MM.1S (cell line): Measurements from ENCODE around the gene GTPBP6.

Source experiments
- DNase-seq: peaks from one replicate; pipeline ENCODE4 v3.0.0-alpha.2; 2015
- H2AFZ ChIP-seq: fragments of 300-600 bp; sonication (generic); 2 replicates; pipeline ENCODE4 v1.6.0; 2016; ENCODE audit warnings: antibody characterized with exemption, low read length
- H3F3A ChIP-seq: fragments of 300-600 bp; sonication (generic); 2 replicates; pipeline ENCODE4 v1.6.1; 2016; ENCODE audit warnings: mild to moderate bottlenecking, antibody characterized with exemption, low read length, moderate library complexity, mixed read lengths; ENCODE audit not compliant: insufficient read depth
- H3K27ac ChIP-seq: fragments of 300-600 bp; sonication (generic); 2 replicates; pipeline ENCODE4 v1.5.1; 2016; ENCODE audit warnings: mild to moderate bottlenecking, low read length
- H3K27me3 ChIP-seq: fragments of 300-600 bp; sonication (generic); replicated peaks from 2 replicates; pipeline ENCODE4 v1.6.0; 2016; ENCODE audit warnings: low read length; ENCODE audit not compliant: insufficient read depth
- H3K36me3 ChIP-seq: fragments of 300-600 bp; sonication (generic); replicated peaks from 2 replicates; pipeline ENCODE4 v1.6.1; 2016; ENCODE audit warnings: mild to moderate bottlenecking, low read length, mixed read lengths; ENCODE audit not compliant: insufficient read depth
- H3K4me1 ChIP-seq: fragments of 300-600 bp; sonication (generic); 2 replicates; pipeline ENCODE4 v1.6.1; 2016; ENCODE audit warnings: low read length, mixed read lengths
- H3K4me2 ChIP-seq: fragments of 300-600 bp; sonication (generic); 2 replicates; pipeline ENCODE4 v1.6.0; 2016; ENCODE audit warnings: low read depth, low read length
- H3K4me3 ChIP-seq: fragments of 300-600 bp; sonication (generic); 2 replicates; pipeline ENCODE4 v1.5.1; 2016; ENCODE audit warnings: low read length, mixed read lengths
- H3K79me2 ChIP-seq: fragments of 300-600 bp; sonication (generic); 2 replicates; pipeline ENCODE4 v1.6.1; 2016; ENCODE audit warnings: mixed run types, low read length, mixed read lengths
- H3K9ac ChIP-seq: fragments of 300-600 bp; sonication (generic); 2 replicates; pipeline ENCODE4 v1.6.1; 2016; ENCODE audit warnings: low read length, mixed read lengths
- H3K9me2 ChIP-seq: fragments of 300-600 bp; sonication (generic); replicated peaks from 2 replicates; pipeline ENCODE4 v1.6.1; 2016; ENCODE audit warnings: mild to moderate bottlenecking, low read length, mixed read lengths; ENCODE audit not compliant: insufficient read depth
- H3K9me3 ChIP-seq: fragments of 300-600 bp; sonication (generic); replicated peaks from 2 replicates; pipeline ENCODE4 v1.6.1; 2016; ENCODE audit warnings: mild to moderate bottlenecking, low read length, mixed read lengths; ENCODE audit not compliant: insufficient read depth
- H4K20me1 ChIP-seq: fragments of 300-600 bp; sonication (generic); 2 replicates; pipeline ENCODE4 v1.6.1; 2016; ENCODE audit warnings: mild to moderate bottlenecking, low read length, moderate library complexity, mixed read lengths; ENCODE audit not compliant: insufficient read depth
- CTCF ChIP-seq: fragments of 300-600 bp; sonication (generic); IDR thresholded peaks from 2 replicates; pipeline ENCODE4 v1.5.1; 2016; ENCODE audit warnings: antibody characterized with exemption, low read length, mixed read lengths
- EZH2 ChIP-seq: fragments of 300-600 bp; sonication (generic); optimal IDR thresholded peaks from 2 replicates; pipeline ENCODE3; 2017; ENCODE audit warnings: low read depth, mild to moderate bottlenecking, antibody characterized with exemption, low read length, mixed read lengths
- EZH2phosphoT487 ChIP-seq: fragments of 300-600 bp; sonication (generic); IDR thresholded peaks from 2 replicates; pipeline ENCODE4 v1.6.1; 2018; ENCODE audit warnings: antibody characterized with exemption, low read length

Gene GTPBP6

GRCh38 chrX:337331-337831 lies 18.8 kb upstream of the GTPBP6 start:
- no peaks in the 10 kb centered on the region for H3K79me2 ChIP-seq
- no peaks in the 10 kb centered on the region for H3K36me3 ChIP-seq
- no peaks in the 10 kb centered on the region for H3K27me3 ChIP-seq
- H3K27ac ChIP-seq: no peak overlapping the region
- H3K9ac ChIP-seq: no peak overlapping the region
- H3K4me3 ChIP-seq: no peak overlapping the region
- H3F3A ChIP-seq: no peaks in the 10 kb centered on the region
- no peak overlapping the region for H2AFZ ChIP-seq
- TF ChIP-seq CTCF: no peak
- TF ChIP-seq EZH2: no peak
- no peak for TF ChIP-seq EZH2phosphoT487
- DNase-seq: no peak
- H3K9me3 ChIP-seq: no peaks in the 10 kb centered on the region
- no peaks in the 10 kb centered on the region for H3K9me2 ChIP-seq
- H3K4me2 ChIP-seq: no peak overlapping the region
- no peaks in the 10 kb centered on the region for H4K20me1 ChIP-seq
- no peaks in the 10 kb centered on the region for H3K4me1 ChIP-seq

GRCh38 chrX:336227-336626 lies 17.6 kb upstream of the GTPBP6 start:
- Histone ChIP-seq H3K36me3 (no peaks in the 10 kb centered on the region), H3K27me3 (no peaks in the 10 kb centered on the region), H4K20me1 (no peaks in the 10 kb centered on the region), H2AFZ (no peak overlapping the region), H3K9me2 (no peaks in the 10 kb centered on the region), H3K27ac (no peak overlapping the region), H3K9me3 (no peaks in the 10 kb centered on the region), H3K4me3 (no peak overlapping the region), H3F3A (no peaks in the 10 kb centered on the region), H3K4me1 (no peaks in the 10 kb centered on the region), H3K79me2 (no peaks in the 10 kb centered on the region), H3K4me2 (no peak overlapping the region), H3K9ac (no peak overlapping the region)
- TF ChIP-seq EZH2phosphoT487 (no peak), CTCF (no peak), EZH2 (no peak)
- no peak for DNase-seq

GRCh38 chrX:335758-336155 lies 17.2 kb upstream of the GTPBP6 start:
- Histone ChIP-seq H3K4me2 (no peak overlapping the region), H3K79me2 (no peaks in the 10 kb centered on the region), H2AFZ (no peak overlapping the region), H3K36me3 (no peaks in the 10 kb centered on the region), H3F3A (no peaks in the 10 kb centered on the region), H3K4me1 (no peaks in the 10 kb centered on the region), H3K9ac (no peak overlapping the region), H4K20me1 (no peaks in the 10 kb centered on the region), H3K9me2 (no peaks in the 10 kb centered on the region), H3K27me3 (no peaks in the 10 kb centered on the region), H3K9me3 (no peaks in the 10 kb centered on the region), H3K4me3 (no peak overlapping the region), H3K27ac (no peak overlapping the region)
- DNase-seq: no peak
- TF ChIP-seq CTCF (no peak), EZH2phosphoT487 (no peak)
